Putamen (tissue), 1 donor: ENCODE measurements around the gene IRX3.
"Not testable (repeated sequence)": the region's sequence is repeated elsewhere in the genome, so short reads cannot be mapped to it uniquely, and the experiment has no call there.

ENCODE experiments used
- DNase-seq: peaks from one replicate; pipeline ENCODE4 v3.0.0-alpha.2; 2016; ENCODE audit warnings: low spot score

The IRX3 gene

GRCh38 chr16:54275956-54276355 lies 10.6 kb downstream of the IRX3 start:
- no peak for DNase-seq

GRCh38 chr16:54273566-54273965 lies 13.0 kb downstream of the IRX3 start:
- DNase-seq, result no peak

- no peak for DNase-seq
Observed at GRCh38 chr16:54270711-54271110, 15.9 kb downstream of the IRX3 start.

- no peak for DNase-seq
Observed at GRCh38 chr16:54269461-54269860, 17.1 kb downstream of the IRX3 start.

- DNase-seq, result no peak
Observed at GRCh38 chr16:54268766-54269165, 17.8 kb downstream of the IRX3 start.

GRCh38 chr16:54268340-54268739 lies 18.2 kb downstream of the IRX3 start:
- DNase-seq, result no peak

GRCh38 chr16:54266363-54266955 lies 20.1 kb downstream of the IRX3 start:
- no peak for DNase-seq

GRCh38 chr16:54265575-54266107 lies 20.9 kb downstream of the IRX3 start:
- no peak for DNase-seq

- no peak for DNase-seq
Observed at GRCh38 chr16:54253118-54253517, 33.5 kb downstream of the IRX3 start.

GRCh38 chr16:54248863-54249710 lies 37.5 kb downstream of the IRX3 start:
- DNase-seq, result no peak

- not testable (repeated sequence) for DNase-seq
Observed at GRCh38 chr16:54247705-54248104, 38.9 kb downstream of the IRX3 start.

GRCh38 chr16:54246454-54246821 lies 40.1 kb downstream of the IRX3 start:
- no peak for DNase-seq

GRCh38 chr16:54245788-54246453 lies 40.7 kb downstream of the IRX3 start:
- no peak for DNase-seq

GRCh38 chr16:54244061-54244886 lies 42.3 kb downstream of the IRX3 start:
- no peak for DNase-seq

- no peak for DNase-seq
Observed at GRCh38 chr16:54243202-54243601, 43.4 kb downstream of the IRX3 start.

- no peak for DNase-seq
Observed at GRCh38 chr16:54242199-54242598, 44.4 kb downstream of the IRX3 start.

- peak; percentile 13 for DNase-seq
Observed at GRCh38 chr16:54241525-54241924, 45.1 kb downstream of the IRX3 start.

GRCh38 chr16:54240271-54241129 lies 46.1 kb downstream of the IRX3 start:
- DNase-seq, result no peak

GRCh38 chr16:54239456-54239855 lies 47.1 kb downstream of the IRX3 start:
- no peak for DNase-seq

GRCh38 chr16:54236773-54237172 lies 49.8 kb downstream of the IRX3 start:
- DNase-seq, result no peak

GRCh38 chr16:54233615-54234014 lies 53.0 kb downstream of the IRX3 start:
- no peak for DNase-seq
